Thyroid gland (tissue), 4 donors: ENCODE results near the gene IGF2R. TPM values are rescaled to one million over a fixed set of nuclear protein-coding genes. Genes with fewer than 3 reads are reported as not detected.

Source experiments
- DNase-seq, 2 donors: peaks; one replicate each; pipeline ENCODE4 v3.0.0-alpha.2; 2019
- H3K27ac ChIP-seq, 3 donors: fragments of 200-600 bp; sonication (generic); 1 replicate in 2 of 3; 2 replicates in 1 of 3; pipeline ENCODE4 v1.5.1; 2016 to 2019; ENCODE audit warnings: mild to moderate bottlenecking in 1 of 3, moderate library complexity in 1 of 3
- H3K27me3 ChIP-seq: fragments of 200-600 bp; sonication (generic); one replicate; pipeline ENCODE4 v1.5.1; 2019
- H3K36me3 ChIP-seq, 2 donors: fragments of 200-600 bp; sonication (generic); one replicate each; pipeline ENCODE4 v1.5.1; 2016 to 2019
- H3K4me1 ChIP-seq, 2 donors: fragments of 200-600 bp; sonication (generic); one replicate each; pipeline ENCODE4 v1.5.1; 2017 to 2019
- H3K4me3 ChIP-seq, 3 donors: fragments of 200-600 bp; sonication (generic); replicated peaks in 1 of 3; 1 replicate in 2 of 3; 2 replicates in 1 of 3; pipeline ENCODE4 v1.5.1; 2016; ENCODE audit warnings: mild to moderate bottlenecking in 1 of 3
- H3K9me3 ChIP-seq: fragments of 200-600 bp; sonication (generic); one replicate; pipeline ENCODE4 v1.5.1; 2017
- POLR2A ChIP-seq, 2 donors: fragments of 450-650 bp; IDR thresholded peaks; one replicate each; pipeline ENCODE4 v1.6.1; 2017; ENCODE audit warnings: antibody characterized with exemption in 2 of 2, mild to moderate bottlenecking in 2 of 2, moderate library complexity in 1 of 2
- WGBS, 2 donors: methylation state at CpG; one replicate each; pipeline ENCODE4 v1.1.5; 2017; 5-methylcytosine and 5-hydroxymethylcytosine counted together
- intact Hi-C: fragments of 100-400 bp; cut with DNase I; formaldehyde crosslinking; loops from one replicate; pipeline ENCODE4 v1.15.1; 2023
- total RNA-seq, 4 donors: library from RNA; depleted of rRNA; stranded (reverse); fragments of >200 nt; gene quantifications; one replicate each; pipeline ENCODE4 v1.2.3, GENCODE V29; 2016
- TF ChIP-seq, protein P1 (sequence below), 6 experiments: fragments of 200-600 bp in 3 of 6; fragments of 450-650 bp in 3 of 6; sonication (generic) in 3 of 6; IDR thresholded peaks; one replicate each; pipeline ENCODE4 v1.5.1; 2016 to 2019; ENCODE audit warnings: antibody characterized with exemption in 6 of 6, mild to moderate bottlenecking in 2 of 6, inconsistent platforms in 1 of 6, moderate library complexity in 1 of 6

The IGF2R gene
- total RNA-seq, 4 donors from 2014 or later, result 82.1 to 104 (median 94.2) TPM

DNA sequence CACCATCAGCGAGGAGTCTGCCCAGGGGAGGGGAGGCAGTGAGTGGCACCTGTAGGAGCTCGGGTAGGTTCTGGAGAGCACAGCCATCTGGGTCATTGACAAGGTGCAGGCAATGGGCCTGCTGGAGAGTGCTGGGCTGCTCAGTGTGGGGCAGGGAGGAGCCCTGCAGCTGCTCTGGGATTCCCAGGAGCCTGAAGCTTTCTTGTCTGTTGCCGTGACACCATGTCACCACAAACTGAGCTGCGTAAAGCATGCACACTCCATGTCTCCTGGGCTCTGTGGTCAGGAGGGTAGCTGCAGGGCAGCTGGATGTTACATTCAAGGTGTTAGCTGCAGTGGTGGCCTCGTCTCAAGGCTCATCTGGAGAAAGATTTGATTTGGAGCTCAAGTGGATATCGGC lies 148.3 kb downstream of the IGF2R start:
- peaks cover 0 to 4% of the 10 kb centered on the region in 2 donors for H3K36me3 ChIP-seq
- intact Hi-C loops, result no loop called here
- no peaks in the 10 kb centered on the region for H3K9me3 ChIP-seq
- no peaks in the 10 kb centered on the region for H3K27me3 ChIP-seq
- H3K4me1 ChIP-seq, result no peaks in the 10 kb centered on the region
- no peak for DNase-seq
- TF ChIP-seq, protein P1, sequence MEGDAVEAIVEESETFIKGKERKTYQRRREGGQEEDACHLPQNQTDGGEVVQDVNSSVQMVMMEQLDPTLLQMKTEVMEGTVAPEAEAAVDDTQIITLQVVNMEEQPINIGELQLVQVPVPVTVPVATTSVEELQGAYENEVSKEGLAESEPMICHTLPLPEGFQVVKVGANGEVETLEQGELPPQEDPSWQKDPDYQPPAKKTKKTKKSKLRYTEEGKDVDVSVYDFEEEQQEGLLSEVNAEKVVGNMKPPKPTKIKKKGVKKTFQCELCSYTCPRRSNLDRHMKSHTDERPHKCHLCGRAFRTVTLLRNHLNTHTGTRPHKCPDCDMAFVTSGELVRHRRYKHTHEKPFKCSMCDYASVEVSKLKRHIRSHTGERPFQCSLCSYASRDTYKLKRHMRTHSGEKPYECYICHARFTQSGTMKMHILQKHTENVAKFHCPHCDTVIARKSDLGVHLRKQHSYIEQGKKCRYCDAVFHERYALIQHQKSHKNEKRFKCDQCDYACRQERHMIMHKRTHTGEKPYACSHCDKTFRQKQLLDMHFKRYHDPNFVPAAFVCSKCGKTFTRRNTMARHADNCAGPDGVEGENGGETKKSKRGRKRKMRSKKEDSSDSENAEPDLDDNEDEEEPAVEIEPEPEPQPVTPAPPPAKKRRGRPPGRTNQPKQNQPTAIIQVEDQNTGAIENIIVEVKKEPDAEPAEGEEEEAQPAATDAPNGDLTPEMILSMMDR (IDR thresholded peaks at IDR 0.05), result no peak
- no peak for TF ChIP-seq POLR2A (IDR thresholded peaks at IDR 0.05)
- no peak overlapping the region for H3K4me3 ChIP-seq
- WGBS, 2 donors, result 97 to 98% methylated on average over 5 to 6 of the region's 6 CpGs
- no peak overlapping the region for H3K27ac ChIP-seq

DNA sequence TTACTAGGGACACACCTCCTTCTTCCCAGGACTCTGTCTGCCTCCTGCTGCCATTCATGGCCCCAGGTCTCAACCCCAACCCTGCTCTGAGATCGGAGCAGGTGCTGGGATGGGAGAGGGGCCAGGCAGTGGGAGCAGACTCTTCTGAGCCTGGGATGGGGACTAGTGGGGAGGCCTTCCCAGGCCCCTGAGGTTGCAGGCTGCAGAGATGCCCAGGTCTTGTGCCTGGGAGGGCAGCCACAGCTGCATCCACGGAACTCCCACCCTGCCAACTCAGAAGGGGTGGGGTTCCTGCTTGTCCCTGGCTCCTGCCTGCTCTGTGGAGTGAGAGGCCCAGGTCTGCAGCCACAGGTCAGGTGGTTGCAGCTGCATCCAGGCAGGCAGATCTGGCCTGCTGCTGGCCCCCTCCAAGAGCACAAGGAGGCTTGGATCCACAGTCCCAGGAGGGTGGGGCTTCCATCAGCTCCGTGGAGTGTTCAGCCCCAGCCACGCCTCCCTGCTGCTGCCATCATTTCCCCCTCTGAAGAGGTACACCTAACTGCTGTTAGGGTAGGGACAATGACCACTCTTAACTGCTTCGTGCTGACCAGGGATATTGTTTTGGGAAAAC lies 149.8 kb downstream of the IGF2R start:
- TF ChIP-seq, protein P1 (IDR thresholded peaks at IDR 0.05), result no peak
- TF ChIP-seq POLR2A (IDR thresholded peaks at IDR 0.05), result no peak
- intact Hi-C loops, result no loop called here
- H3K27me3 ChIP-seq, result no peaks in the 10 kb centered on the region
- no peak overlapping the region for H3K4me3 ChIP-seq
- no peaks in the 10 kb centered on the region for H3K36me3 ChIP-seq
- no peak overlapping the region for H3K27ac ChIP-seq
- WGBS, 2 donors, result 80 to 93% methylated on average over 4 of the region's 5 CpGs
- DNase-seq, result no peak
- no peaks in the 10 kb centered on the region for H3K9me3 ChIP-seq
- no peaks in the 10 kb centered on the region for H3K4me1 ChIP-seq

DNA sequence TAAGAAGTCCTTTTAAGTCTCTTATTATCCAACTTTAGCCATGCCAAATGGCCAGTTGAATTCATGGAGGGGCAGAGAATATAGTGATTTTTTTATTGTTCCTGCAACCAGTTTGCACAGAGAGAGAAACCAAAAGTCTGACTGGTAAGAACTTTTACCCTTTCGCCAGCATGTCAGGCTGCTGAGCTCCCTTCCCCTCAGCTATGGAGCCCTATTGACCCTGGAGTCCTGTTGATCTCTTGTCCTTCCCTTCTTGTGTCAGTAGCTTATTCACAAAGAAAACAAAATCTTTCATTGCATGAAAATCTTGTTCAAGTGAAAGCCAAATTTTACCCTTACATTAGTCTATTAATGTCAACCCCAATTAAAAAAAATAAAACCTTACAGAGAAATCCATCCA lies 151.2 kb downstream of the IGF2R start:
- Histone ChIP-seq H3K4me1 (no peaks in the 10 kb centered on the region), H3K27ac (no peak overlapping the region), H3K36me3 (no peaks in the 10 kb centered on the region), H3K27me3 (no peaks in the 10 kb centered on the region), H3K4me3 (no peak overlapping the region), H3K9me3 (no peaks in the 10 kb centered on the region)
- TF ChIP-seq POLR2A (IDR thresholded peaks at IDR 0.05), result no peak
- TF ChIP-seq, protein P1 (IDR thresholded peaks at IDR 0.05), result no peak
- no peak for DNase-seq
- WGBS, 2 donors, result 90 to 100% methylated on average over 1 of the region's 1 CpG
- intact Hi-C loops, result no loop called here

DNA sequence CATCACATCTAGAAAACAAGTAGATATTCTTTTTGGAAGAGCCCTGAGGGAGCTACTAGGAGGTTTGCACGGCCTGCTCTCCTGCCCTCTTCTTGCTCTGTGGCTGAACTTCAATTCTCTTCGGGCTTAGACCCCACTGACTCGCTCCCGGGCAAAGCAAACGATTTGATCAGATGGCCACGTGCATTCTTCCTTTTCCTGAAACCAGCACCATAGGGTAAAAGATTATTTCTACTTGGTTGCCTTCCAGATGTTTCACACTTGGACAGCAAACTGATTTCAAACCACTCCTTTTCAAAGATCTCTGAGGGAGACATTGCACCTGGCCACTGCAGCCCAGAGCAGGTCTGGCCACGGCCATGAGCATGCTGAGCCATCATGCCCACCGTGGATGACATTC lies 152.7 kb downstream of the IGF2R start, which contains the start of gene SLC22A1:
Gene SLC22A1, plus strand, starts transcription at position 258 of the 400 bp plus-strand sequence. Its CDS starts 121 bp downstream, at position 379.
- TF ChIP-seq, protein P1 (IDR thresholded peaks at IDR 0.05), result no peak
- no peak for TF ChIP-seq POLR2A (IDR thresholded peaks at IDR 0.05)

DNA sequence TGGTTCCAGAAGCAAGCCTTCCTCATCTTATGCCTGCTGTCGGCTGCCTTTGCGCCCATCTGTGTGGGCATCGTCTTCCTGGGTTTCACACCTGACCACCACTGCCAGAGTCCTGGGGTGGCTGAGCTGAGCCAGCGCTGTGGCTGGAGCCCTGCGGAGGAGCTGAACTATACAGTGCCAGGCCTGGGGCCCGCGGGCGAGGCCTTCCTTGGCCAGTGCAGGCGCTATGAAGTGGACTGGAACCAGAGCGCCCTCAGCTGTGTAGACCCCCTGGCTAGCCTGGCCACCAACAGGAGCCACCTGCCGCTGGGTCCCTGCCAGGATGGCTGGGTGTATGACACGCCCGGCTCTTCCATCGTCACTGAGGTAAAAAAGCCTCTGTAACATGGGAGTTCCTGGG lies 153.1 kb downstream of the IGF2R start:
- Histone ChIP-seq H3K4me3 (no peak overlapping the region), H3K27me3 (no peaks in the 10 kb centered on the region), H3K27ac (no peak overlapping the region), H3K36me3 (no peaks in the 10 kb centered on the region), H3K4me1 (no peaks in the 10 kb centered on the region), H3K9me3 (no peaks in the 10 kb centered on the region)
- TF ChIP-seq, protein P1 (IDR thresholded peaks at IDR 0.05), result no peak
- no peak for TF ChIP-seq POLR2A (IDR thresholded peaks at IDR 0.05)
- intact Hi-C loops, result no loop called here
- WGBS, 2 donors, result 92 to 100% methylated on average over 8 to 9 of the region's 14 CpGs
- no peak for DNase-seq

More for the DNA sequence above, 152.7 kb downstream of the IGF2R start, which contains the start of gene SLC22A1:
- no peaks in the 10 kb centered on the region for H3K4me1 ChIP-seq
- no peaks in the 10 kb centered on the region for H3K36me3 ChIP-seq
- H3K27me3 ChIP-seq, result no peaks in the 10 kb centered on the region
- H3K9me3 ChIP-seq, result no peaks in the 10 kb centered on the region
- H3K27ac ChIP-seq, result no peak within 1 kb of the TSS
- DNase-seq, result no peak
- H3K4me3 ChIP-seq, result no peak within 1 kb of the TSS
- WGBS, 2 donors, result 88% methylated on average over 8 of the region's 8 CpGs
- intact Hi-C loops, result no loop called here
